ENCODE measurements around the gene OR6C76.
A peak's percentile ranks its signal among the peaks of the same experiment; 100 is the strongest.
"Not testable (repeated sequence)": the region's sequence is repeated elsewhere in the genome, so short reads cannot be mapped to it uniquely, and the experiment has no call there.

Gene OR6C76

DNA sequence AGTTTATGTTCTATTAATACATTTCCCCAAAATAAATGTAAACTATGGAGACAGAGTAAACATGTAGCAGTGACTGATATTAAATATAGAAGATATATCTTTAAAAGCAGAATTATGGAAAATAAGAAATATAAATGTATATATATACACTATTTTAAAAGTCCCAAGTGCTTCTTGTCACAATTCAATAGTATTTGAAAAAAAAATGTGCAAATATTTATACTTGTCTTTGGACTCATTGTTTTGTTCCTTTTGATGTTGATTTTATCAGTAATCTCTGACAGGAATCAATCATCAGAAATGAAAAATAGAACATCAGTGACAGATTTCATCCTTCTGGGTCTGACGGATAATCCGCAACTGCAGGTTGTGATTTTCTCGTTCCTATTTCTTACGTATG, at the start of gene OR6C76:
Gene OR6C76, plus strand, starts transcription at position 301 of the 400 bp plus-strand sequence. Its CDS starts 0 bp downstream, at position 301.
- no peak within 1 kb of the TSS for H3K4me3 ChIP-seq (ENCODE audit: insufficient read length, low read depth)
- no peak within 1 kb of the TSS for H3K9ac ChIP-seq (ENCODE audit: insufficient read length, low read depth)
- TF ChIP-seq YY1 (IDR thresholded peaks at IDR 0.05; ENCODE audit: insufficient read depth, insufficient read length) (no peak), SUZ12 (IDR thresholded peaks at IDR 0.05; ENCODE audit: extremely low read depth, insufficient read depth, insufficient read length) (no peak), ZNF274 (IDR thresholded peaks at IDR 0.05; ENCODE audit: low read depth, low read length) (no peak)
- no peaks in the 10 kb centered on the region for H3K36me3 ChIP-seq (ENCODE audit: insufficient read depth, insufficient read length, low read length)
- DNase-seq (ENCODE audit: low read depth, low spot score), result no peak
- no peaks in the 10 kb centered on the region for H3K9me3 ChIP-seq (ENCODE audit: insufficient read depth, low read length)
- H3K27me3 ChIP-seq (ENCODE audit: insufficient read depth, insufficient read length), result no peaks in the 10 kb centered on the region
- H3K4me1 ChIP-seq (ENCODE audit: insufficient read depth, insufficient read length), result no peaks in the 10 kb centered on the region

DNA sequence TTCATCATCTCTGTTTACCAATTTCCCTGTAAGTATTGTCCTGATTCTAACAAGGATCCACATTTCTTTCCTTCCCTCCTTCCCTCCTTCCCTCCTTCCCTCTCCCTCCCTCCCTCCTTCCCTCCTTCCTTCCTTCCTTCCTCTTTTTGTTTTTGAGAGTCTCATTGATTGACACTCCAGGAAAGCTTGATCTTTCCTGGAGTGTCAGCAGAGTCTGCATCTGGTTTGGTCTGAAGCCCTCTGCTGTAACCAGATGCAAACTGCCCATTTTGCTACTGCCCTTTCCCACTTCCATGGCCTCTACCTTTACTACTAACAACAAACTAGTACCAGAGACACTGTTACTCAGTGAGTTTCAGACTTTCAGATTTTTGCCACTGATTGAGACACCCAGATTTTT, 40.2 kb upstream of the OR6C76 start:
- no peak overlapping the region for H3K9ac ChIP-seq (ENCODE audit: insufficient read length, low read depth)
- peak; percentile 1 for DNase-seq (ENCODE audit: low read depth, low spot score)
- no peaks in the 10 kb centered on the region for H3K36me3 ChIP-seq (ENCODE audit: insufficient read depth, insufficient read length, low read length)
- H3K27me3 ChIP-seq (ENCODE audit: insufficient read depth, insufficient read length), result no peaks in the 10 kb centered on the region
- no peak overlapping the region for H3K4me3 ChIP-seq (ENCODE audit: insufficient read length, low read depth)
- H3K9me3 ChIP-seq (ENCODE audit: insufficient read depth, low read length), result no peaks in the 10 kb centered on the region
- H3K4me1 ChIP-seq (ENCODE audit: insufficient read depth, insufficient read length), result no peaks in the 10 kb centered on the region
- TF ChIP-seq ZNF274 (IDR thresholded peaks at IDR 0.05; ENCODE audit: low read depth, low read length), result no peak
- TF ChIP-seq SUZ12 (IDR thresholded peaks at IDR 0.05; ENCODE audit: extremely low read depth, insufficient read depth, insufficient read length), result no peak
- no peak for TF ChIP-seq YY1 (IDR thresholded peaks at IDR 0.05; ENCODE audit: insufficient read depth, insufficient read length)

GRCh38 chr12:55392032-55392795, 33.8 kb upstream of the OR6C76 start:
- Histone ChIP-seq H3K4me1 (ENCODE audit: insufficient read depth, insufficient read length) (no peaks in the 10 kb centered on the region), H3K36me3 (ENCODE audit: insufficient read depth, insufficient read length, low read length) (no peaks in the 10 kb centered on the region), H3K9ac (ENCODE audit: insufficient read length, low read depth) (no peak overlapping the region), H3K9me3 (ENCODE audit: insufficient read depth, low read length) (peaks cover 11% of the 10 kb centered on the region; the same call in 1 of the 2 replicates), H3K4me3 (ENCODE audit: insufficient read length, low read depth) (no peak overlapping the region), H3K27me3 (ENCODE audit: insufficient read depth, insufficient read length) (no peaks in the 10 kb centered on the region)
- DNase-seq (ENCODE audit: low read depth, low spot score), result no peak
- TF ChIP-seq SUZ12 (IDR thresholded peaks at IDR 0.05; ENCODE audit: extremely low read depth, insufficient read depth, insufficient read length), result no peak
- no peak for TF ChIP-seq ZNF274 (IDR thresholded peaks at IDR 0.05; ENCODE audit: low read depth, low read length)
- no peak for TF ChIP-seq YY1 (IDR thresholded peaks at IDR 0.05; ENCODE audit: insufficient read depth, insufficient read length)

- H3K36me3 ChIP-seq (ENCODE audit: insufficient read depth, insufficient read length, low read length), result no peaks in the 10 kb centered on the region
- H3K9ac ChIP-seq (ENCODE audit: insufficient read length, low read depth), result no peak overlapping the region
- DNase-seq (ENCODE audit: low read depth, low spot score), result no peak
- TF ChIP-seq ZNF274 (IDR thresholded peaks at IDR 0.05; ENCODE audit: low read depth, low read length) (no peak), SUZ12 (IDR thresholded peaks at IDR 0.05; ENCODE audit: extremely low read depth, insufficient read depth, insufficient read length) (no peak), YY1 (IDR thresholded peaks at IDR 0.05; ENCODE audit: insufficient read depth, insufficient read length) (no peak)
- no peaks in the 10 kb centered on the region for H3K4me1 ChIP-seq (ENCODE audit: insufficient read depth, insufficient read length)
- no peak overlapping the region for H3K4me3 ChIP-seq (ENCODE audit: insufficient read length, low read depth)
- H3K27me3 ChIP-seq (ENCODE audit: insufficient read depth, insufficient read length), result no peaks in the 10 kb centered on the region
- H3K9me3 ChIP-seq (ENCODE audit: insufficient read depth, low read length), result peaks cover 11% of the 10 kb centered on the region; the same call in 1 of the 2 replicates
Measured at GRCh38 chr12:55396326-55396725, 29.7 kb upstream of the OR6C76 start.

GRCh38 chr12:55400229-55400628, 25.8 kb upstream of the OR6C76 start, which contains the start of gene OR6C65:
Gene OR6C65, plus strand, starts transcription at chr12:55400529. Its CDS starts 0 bp downstream, at chr12:55400529.
- DNase-seq (ENCODE audit: low read depth, low spot score), result no peak
- TF ChIP-seq ZNF274 (IDR thresholded peaks at IDR 0.05; ENCODE audit: low read depth, low read length) (no peak), YY1 (IDR thresholded peaks at IDR 0.05; ENCODE audit: insufficient read depth, insufficient read length) (no peak), SUZ12 (IDR thresholded peaks at IDR 0.05; ENCODE audit: extremely low read depth, insufficient read depth, insufficient read length) (no peak)
- H3K9me3 ChIP-seq (ENCODE audit: insufficient read depth, low read length), result no peaks in the 10 kb centered on the region
- no peak within 1 kb of the TSS for H3K4me3 ChIP-seq (ENCODE audit: insufficient read length, low read depth)
- H3K9ac ChIP-seq (ENCODE audit: insufficient read length, low read depth), result no peak within 1 kb of the TSS
- no peaks in the 10 kb centered on the region for H3K36me3 ChIP-seq (ENCODE audit: insufficient read depth, insufficient read length, low read length)
- H3K4me1 ChIP-seq (ENCODE audit: insufficient read depth, insufficient read length), result no peaks in the 10 kb centered on the region
- no peaks in the 10 kb centered on the region for H3K27me3 ChIP-seq (ENCODE audit: insufficient read depth, insufficient read length)

DNA sequence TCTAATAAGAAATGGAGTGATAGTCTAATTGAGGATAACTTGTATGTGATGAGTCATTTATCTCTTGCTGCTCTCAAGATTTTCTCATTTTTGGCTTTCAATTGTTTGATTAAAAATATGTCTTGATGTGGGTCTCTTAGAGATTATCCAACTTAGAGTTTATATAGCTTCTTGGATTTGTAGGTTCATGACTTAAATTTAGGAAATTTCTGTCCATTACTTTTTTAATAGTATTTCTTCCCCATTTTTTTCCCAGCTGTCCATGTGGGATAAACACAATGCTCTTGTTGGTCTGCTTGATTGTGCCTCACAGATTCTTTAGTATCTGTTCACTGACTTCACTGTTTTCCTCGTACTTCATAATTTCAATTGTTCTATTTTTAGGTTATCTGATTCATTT, 18.2 kb upstream of the OR6C76 start:
- Histone ChIP-seq H3K4me3 (ENCODE audit: insufficient read length, low read depth) (no peak overlapping the region), H3K9ac (ENCODE audit: insufficient read length, low read depth) (no peak overlapping the region), H3K4me1 (ENCODE audit: insufficient read depth, insufficient read length) (no peaks in the 10 kb centered on the region), H3K27me3 (ENCODE audit: insufficient read depth, insufficient read length) (no peaks in the 10 kb centered on the region), H3K36me3 (ENCODE audit: insufficient read depth, insufficient read length, low read length) (no peaks in the 10 kb centered on the region), H3K9me3 (ENCODE audit: insufficient read depth, low read length) (0 out of 2 replicates have a peak, but pooled peaks cover 6% of the 10 kb centered on the region)
- no peak for DNase-seq (ENCODE audit: low read depth, low spot score)
- TF ChIP-seq SUZ12 (IDR thresholded peaks at IDR 0.05; ENCODE audit: extremely low read depth, insufficient read depth, insufficient read length), result no peak
- no peak for TF ChIP-seq ZNF274 (IDR thresholded peaks at IDR 0.05; ENCODE audit: low read depth, low read length)
- TF ChIP-seq YY1 (IDR thresholded peaks at IDR 0.05; ENCODE audit: insufficient read depth, insufficient read length), result no peak

DNA sequence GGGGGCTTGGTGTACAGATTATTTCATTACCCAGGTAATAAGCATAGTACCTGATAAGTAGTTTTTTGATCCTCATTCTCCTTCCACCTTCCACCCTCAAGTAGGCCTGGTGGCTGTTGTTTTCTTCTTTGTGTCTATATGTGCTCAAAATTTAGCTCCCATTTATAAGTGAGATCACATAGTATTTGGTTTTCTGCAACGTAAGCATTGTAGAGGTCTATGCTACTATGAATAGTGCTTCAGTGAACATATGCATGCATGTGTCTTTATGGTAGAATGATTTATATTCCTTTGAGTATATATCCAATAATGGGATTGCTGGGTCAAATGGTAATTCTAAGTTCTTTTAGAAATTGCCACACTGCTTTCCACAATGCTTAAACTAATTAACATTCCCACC, 16.9 kb upstream of the OR6C76 start:
- H3K9ac ChIP-seq (ENCODE audit: insufficient read length, low read depth); H3K36me3 ChIP-seq (ENCODE audit: insufficient read depth, insufficient read length, low read length); DNase-seq (ENCODE audit: low read depth, low spot score); H3K4me1 ChIP-seq (ENCODE audit: insufficient read depth, insufficient read length); H3K4me3 ChIP-seq (ENCODE audit: insufficient read length, low read depth); H3K27me3 ChIP-seq (ENCODE audit: insufficient read depth, insufficient read length); H3K9me3 ChIP-seq (ENCODE audit: insufficient read depth, low read length): not testable (repeated sequence)

GRCh38 chr12:55412138-55412537, 13.9 kb upstream of the OR6C76 start:
- not testable (repeated sequence) for H3K36me3 ChIP-seq (ENCODE audit: insufficient read depth, insufficient read length, low read length); H3K27me3 ChIP-seq (ENCODE audit: insufficient read depth, insufficient read length); DNase-seq (ENCODE audit: low read depth, low spot score); H3K9me3 ChIP-seq (ENCODE audit: insufficient read depth, low read length); H3K4me1 ChIP-seq (ENCODE audit: insufficient read depth, insufficient read length); H3K4me3 ChIP-seq (ENCODE audit: insufficient read length, low read depth); H3K9ac ChIP-seq (ENCODE audit: insufficient read length, low read depth)

DNA sequence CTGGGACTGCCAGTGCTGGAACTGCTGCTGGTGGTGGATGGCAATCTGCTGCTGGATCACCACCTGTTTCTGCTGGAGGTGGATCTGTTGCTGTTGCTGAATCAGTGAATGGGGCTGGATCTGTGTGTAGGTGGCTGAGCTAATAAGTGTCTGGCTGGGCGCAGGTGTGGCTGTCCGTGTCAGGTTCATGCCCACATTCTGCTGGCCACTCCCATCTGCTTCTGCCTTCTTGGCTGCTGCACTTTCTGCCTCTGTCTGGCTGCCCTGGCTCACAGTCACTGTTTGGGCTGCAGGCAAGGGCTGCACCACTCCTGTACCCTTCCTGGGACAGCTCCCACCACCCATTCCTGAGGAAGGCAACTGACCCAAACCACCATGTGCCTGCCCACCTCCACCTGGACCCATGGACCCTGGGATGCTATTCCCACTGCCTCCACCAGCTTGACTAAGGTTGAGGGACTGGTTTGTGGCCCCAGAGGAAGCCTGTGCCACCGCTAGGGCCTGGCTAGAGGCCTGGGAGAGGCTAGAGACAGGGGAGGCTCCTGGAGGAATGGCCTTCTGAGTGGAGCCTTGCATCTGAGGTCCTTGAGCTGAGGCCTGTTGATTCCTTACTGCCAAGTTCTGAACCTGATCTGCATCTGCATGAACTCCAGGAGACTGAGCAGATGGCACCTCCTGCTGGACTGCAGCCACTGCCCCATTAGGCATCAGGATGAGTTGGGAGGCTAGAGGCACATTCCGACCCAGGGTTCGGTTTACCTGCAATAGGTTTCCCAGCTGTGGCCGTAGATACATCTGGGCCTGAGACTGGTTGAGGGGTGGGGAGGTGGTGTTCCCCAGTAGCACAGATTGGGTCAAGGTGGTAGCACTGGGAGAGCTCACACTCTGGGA, 12.3 kb upstream of the OR6C76 start:
- H3K4me1 ChIP-seq (ENCODE audit: insufficient read depth, insufficient read length); H3K9ac ChIP-seq (ENCODE audit: insufficient read length, low read depth); H3K36me3 ChIP-seq (ENCODE audit: insufficient read depth, insufficient read length, low read length); DNase-seq (ENCODE audit: low read depth, low spot score); H3K4me3 ChIP-seq (ENCODE audit: insufficient read length, low read depth); H3K9me3 ChIP-seq (ENCODE audit: insufficient read depth, low read length); H3K27me3 ChIP-seq (ENCODE audit: insufficient read depth, insufficient read length): not testable (repeated sequence)

GRCh38 chr12:55414396-55414823, 11.6 kb upstream of the OR6C76 start:
- not testable (repeated sequence) for H3K9ac ChIP-seq (ENCODE audit: insufficient read length, low read depth); H3K4me3 ChIP-seq (ENCODE audit: insufficient read length, low read depth); H3K36me3 ChIP-seq (ENCODE audit: insufficient read depth, insufficient read length, low read length); H3K27me3 ChIP-seq (ENCODE audit: insufficient read depth, insufficient read length); H3K4me1 ChIP-seq (ENCODE audit: insufficient read depth, insufficient read length); DNase-seq (ENCODE audit: low read depth, low spot score); H3K9me3 ChIP-seq (ENCODE audit: insufficient read depth, low read length)

All from NT2/D1 (cell line).